T-helper 9 cell (primary cell): ENCODE results near the gene AHNAK.
A peak's percentile ranks its signal among the peaks of the same experiment; 100 is the strongest.
"Not testable (repeated sequence)": the region's sequence is repeated elsewhere in the genome, so short reads cannot be mapped to it uniquely, and the experiment has no call there.

Experiments
- DNase-seq: peaks from one replicate; pipeline ENCODE4 v3.0.0-alpha.2; 2020
- total RNA-seq, 2 donors: gene quantifications; one replicate each; lab custom pipeline; 2026; lab: John Stamatoyannopoulos, UW

The AHNAK gene
- 4,647 to 6,332 reads per million in 2 donors for total RNA-seq

- DNase-seq = peak; percentile 62
These were observed at the start of gene AHNAK for GRCh38 chr11:62546244-62546928. AHNAK (minus strand) TSS chr11:62546806; CDS start chr11:62536098, 10,708 bp downstream.

- DNase-seq = no peak
These were observed 48.5 kb upstream of the AHNAK start for GRCh38 chr11:62595124-62595523.

- DNase-seq = peak; percentile 69
These were observed 46.9 kb upstream of the AHNAK start for GRCh38 chr11:62593434-62594044.

GRCh38 chr11:62592989-62593421, 46.4 kb upstream of the AHNAK start:
- DNase-seq = no peak

DNA sequence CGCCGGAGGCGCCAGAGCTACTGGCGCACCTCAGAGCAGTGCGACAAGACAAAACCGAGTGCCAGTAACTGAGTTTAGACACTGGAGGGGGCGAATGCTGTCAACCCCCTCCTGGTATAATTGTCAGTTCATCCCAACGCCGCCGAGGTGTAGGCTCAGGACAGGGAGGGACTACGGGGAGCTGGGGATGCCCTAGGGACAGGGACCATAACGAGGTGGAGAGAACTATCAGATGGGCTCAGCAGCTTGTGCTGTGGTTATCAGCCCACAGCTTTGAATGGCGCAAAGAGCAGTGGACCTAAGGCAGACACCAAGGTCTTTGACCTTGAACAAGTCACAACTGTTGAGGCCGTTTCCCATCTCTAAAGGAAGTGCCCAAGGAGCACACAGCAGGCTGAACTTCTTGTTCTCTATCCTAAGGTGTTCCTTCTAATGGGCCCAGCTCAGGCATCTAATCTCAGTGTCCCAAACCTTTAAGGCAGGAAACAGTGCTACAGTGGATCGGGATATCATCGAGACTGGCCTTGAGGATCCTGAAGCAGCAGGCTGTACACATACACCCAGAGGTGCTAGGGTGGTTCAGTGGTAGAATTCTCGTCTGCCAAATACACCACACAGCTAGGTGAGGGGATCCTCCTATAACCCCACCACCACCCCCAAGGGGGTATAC, 45.7 kb upstream of the AHNAK start:
- DNase-seq = no peak

DNA sequence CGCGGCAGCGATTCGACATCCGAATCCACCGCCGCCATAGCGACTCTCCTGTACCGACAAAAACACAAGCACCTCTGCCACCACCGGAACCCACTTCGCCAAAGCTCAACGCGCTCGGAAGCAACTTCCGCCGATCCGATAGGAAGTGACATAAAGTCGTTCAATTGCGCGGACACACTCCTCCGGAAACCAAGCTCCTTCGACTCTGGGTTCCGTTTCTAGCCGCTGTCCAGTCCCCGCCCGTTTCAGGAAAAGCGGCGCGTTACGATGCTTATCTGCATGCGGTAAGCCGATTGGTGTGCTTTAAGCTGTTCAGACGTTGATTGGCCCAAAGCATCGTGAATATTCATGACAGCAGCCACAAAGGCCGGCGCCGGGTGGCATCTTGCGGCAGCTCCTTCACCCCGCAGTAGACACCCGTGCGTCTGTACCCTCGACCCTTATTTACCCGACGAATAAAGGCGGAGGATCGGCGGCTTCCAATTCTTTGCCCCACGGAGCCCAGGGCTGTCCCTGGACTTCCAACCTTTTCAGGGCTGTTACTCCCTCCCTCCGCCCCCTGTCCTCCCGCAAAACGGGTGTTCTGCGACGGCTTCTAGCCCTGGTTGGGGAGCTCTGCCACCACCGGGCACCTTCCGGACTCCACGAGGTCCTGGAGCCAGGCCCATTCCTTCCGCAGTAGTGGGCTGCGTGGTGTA, 45.0 kb upstream of the AHNAK start, which contains the start of gene TUT1:
Gene TUT1, minus strand, starts transcription at position 76 of the 698 bp plus-strand sequence. Its CDS starts 38 bp downstream, at position 38.
- peak; percentile 89 for DNase-seq

DNA sequence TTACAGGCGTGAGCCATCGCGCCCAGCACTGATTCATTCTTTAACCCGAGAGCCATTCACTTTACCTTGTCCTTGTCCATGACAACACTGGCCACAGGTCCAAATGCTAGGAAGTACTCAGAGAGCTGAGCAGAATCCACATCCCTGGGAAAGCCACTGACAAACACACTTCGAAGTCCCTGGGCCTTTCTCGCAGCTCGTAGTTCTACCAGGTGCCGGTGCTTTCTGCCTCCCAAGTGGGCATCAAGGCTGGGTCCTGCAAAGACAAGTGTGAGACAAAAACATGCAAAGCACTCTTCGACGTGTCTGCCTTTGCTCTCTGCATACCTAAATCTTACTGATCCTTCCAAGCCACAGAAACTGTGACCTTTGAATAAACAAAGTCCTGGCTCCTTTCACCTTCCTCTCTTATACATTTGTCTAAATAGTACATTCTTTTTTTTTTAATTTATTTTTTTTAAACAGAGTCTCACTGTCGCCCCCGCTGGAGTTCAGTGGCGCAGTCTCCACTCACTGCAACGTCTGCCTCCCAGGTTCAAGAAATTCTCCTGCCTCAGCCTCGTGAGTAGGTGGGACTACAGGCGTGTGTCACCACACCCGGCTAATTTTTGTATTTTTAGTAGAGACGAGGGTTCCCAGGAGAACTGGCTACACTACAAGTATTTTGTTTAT, 42.5 kb upstream of the AHNAK start:
- DNase-seq = no peak

GRCh38 chr11:62585356-62585755, 38.8 kb upstream of the AHNAK start:
- DNase-seq = not testable (repeated sequence)

GRCh38 chr11:62581735-62582134, 35.1 kb upstream of the AHNAK start:
- DNase-seq = not testable (repeated sequence)

GRCh38 chr11:62580959-62581715, 34.5 kb upstream of the AHNAK start:
- no peak for DNase-seq

GRCh38 chr11:62579252-62579651, 32.6 kb upstream of the AHNAK start:
- DNase-seq = no peak

GRCh38 chr11:62578541-62578940, 31.9 kb upstream of the AHNAK start:
- no peak for DNase-seq

DNA sequence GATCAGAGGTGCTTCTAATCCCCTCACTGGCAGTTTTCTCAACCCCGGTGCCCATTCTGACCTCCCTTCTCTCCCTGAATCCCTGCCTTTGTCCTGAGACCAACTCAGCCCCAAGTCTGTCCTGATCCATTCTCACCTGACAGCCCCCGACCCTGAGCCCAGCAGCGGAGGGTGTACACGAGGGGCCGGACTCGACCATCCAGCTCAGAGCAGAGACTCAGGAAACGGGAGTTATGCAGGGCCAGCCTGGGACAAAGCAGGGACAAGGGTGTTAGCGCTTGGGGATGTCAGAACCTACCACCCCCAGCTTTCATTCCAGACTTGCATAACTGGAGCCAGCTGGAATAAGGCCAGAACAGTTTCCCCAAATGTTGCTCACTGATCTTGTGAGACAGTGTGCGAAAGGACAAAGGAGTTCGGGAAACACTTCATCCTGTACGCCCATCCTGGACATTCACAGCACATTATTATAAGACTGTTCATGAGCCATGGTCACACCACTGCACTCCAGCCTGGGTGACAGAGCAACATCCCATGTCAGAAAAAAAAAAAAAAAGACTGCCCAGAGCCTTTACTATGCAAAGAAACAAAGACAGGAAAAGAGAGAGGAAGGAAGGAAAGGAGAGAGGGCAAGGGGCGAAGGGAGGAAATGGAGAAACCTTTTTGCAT, 30.6 kb upstream of the AHNAK start:
- DNase-seq = no peak

GRCh38 chr11:62575837-62576236, 29.2 kb upstream of the AHNAK start:
- no peak for DNase-seq

DNA sequence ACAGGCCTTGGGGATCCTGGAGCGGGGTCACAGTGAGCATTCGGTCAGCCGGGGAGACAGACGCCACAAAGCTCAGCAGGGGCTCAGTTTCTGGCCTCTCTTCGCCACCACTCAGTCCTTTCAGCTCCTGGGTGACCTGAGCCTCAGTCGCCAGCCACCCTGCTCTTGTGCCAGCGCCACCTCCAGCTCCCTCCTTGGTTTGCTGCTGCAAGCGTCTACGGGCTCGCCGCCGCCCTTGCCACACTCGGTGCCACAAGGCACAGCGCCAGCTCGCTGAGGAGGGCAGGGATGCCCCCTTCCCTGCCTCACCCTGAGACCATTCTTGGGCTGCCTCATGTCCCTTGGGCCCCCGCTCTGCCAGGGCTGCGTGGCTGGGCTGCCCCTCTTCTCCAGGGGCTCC, 28.6 kb upstream of the AHNAK start:
- no peak for DNase-seq

DNA sequence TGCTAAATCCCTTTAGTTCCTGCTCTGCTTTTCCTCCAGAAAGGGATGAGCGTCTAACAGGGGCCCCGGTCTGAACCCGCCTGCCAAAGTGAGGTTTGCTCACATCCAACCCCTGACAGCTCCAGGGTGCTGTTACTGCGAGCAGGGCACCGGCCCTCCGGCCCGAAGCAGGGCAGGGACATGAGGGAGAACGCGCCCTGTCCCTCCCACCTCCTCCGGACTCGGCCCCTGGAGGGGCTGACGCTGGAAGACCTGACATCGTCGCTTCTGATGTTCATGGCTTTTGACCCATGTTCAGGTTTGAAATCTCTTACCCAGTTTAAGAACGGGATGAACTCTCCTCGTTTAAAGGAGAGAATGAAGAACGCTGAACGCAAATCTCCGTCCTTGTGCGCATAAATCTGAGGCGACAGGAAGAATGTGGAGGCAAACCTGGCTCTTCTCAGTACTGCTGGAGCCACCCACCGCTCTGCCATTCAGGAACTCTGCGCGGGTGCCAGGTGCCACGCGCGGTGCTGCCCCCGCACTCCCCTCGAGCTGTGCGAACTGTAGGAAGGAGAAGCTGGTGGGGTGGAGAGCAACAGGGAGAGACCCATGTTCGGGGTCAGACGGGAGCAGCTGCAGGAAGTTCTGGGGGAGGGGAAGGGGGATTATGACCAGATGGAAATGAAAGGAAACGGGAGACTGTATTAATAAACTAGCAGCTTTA, 27.9 kb upstream of the AHNAK start:
- DNase-seq = no peak

DNA sequence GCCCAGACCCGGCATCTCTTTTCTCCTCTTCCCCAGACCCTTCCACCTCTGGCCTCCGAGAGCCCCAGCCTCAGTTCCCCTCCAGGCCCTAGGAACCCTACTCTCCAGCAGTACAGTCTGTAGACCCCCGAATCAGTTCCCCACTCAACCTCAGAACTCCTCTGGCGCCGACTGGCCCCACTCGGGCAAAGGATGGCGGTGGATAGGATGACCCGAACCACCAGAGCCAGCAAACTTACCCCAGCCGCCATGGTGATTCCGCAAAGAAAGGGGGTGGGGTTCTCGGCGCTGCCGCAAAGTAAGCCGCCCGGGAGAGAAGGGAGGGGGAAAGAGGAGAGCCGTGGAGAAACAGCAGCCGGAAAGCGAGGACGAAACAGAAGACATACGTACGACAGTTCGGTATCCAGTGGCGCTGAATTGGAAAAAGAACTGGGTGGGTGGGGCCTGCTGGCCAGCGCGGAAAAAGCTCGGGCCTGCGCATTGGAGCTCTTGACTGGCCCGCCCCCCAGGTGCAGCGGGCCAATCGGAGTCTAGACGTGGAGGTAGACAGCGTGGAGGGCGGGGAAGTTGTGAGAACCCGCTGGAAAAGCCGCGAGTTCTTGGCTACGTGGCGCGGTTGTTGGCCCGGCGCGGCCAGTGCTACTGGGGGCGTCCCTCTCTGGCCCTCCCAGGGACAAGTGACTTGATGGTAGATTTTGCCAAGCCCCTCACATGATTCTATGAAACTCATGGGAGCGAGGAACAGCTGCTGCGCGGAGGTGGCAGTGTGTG, 27.2 kb upstream of the AHNAK start, which contains the start of gene EEF1G:
Gene EEF1G, minus strand, starts transcription at position 300 of the 771 bp plus-strand sequence. Its CDS starts 49 bp downstream, at position 251.
- peak; percentile 93 for DNase-seq

GRCh38 chr11:62573006-62573591, 26.5 kb upstream of the AHNAK start:
- no peak for DNase-seq

GRCh38 chr11:62572431-62572830, 25.8 kb upstream of the AHNAK start:
- no peak for DNase-seq
